A673 (cell line): ENCODE measurements around the gene GGCT. TPM values are rescaled to one million over a fixed set of nuclear protein-coding genes. Genes with fewer than 3 reads are reported as not detected.

Source experiments
- BruUV-seq: library from RNA; stranded (reverse); fragments of 400-500 nt; replicated peaks from 2 replicates; lab custom pipeline; 2021; lab: Mats Ljungman, UMichigan
- CTCF ChIA-PET: fragments of 300-600 bp; sonication (Branson Sonifier 250); formaldehyde crosslinking; loops from one replicate; lab custom pipeline; 2022; ENCODE audit warnings: antibody characterized with exemption; lab: Charles Lee
- POLR2A ChIA-PET: fragments of 300-600 bp; sonication (Branson Sonifier 250); formaldehyde crosslinking; loops from one replicate; lab custom pipeline; 2022; ENCODE audit warnings: antibody characterized with exemption; ENCODE audit not compliant: low non-redundant PET; lab: Charles Lee
- DNase-seq: peaks from one replicate; pipeline ENCODE4 v3.0.0-alpha.2; 2015; ENCODE audit warnings: low spot score
- H3K27ac ChIP-seq: fragments of 200-600 bp; sonication (generic); 2 replicates; pipeline ENCODE4 v1.5.1; 2016; ENCODE audit warnings: mixed run types, low read depth, mild to moderate bottlenecking, mixed read lengths, antibody characterized with exemption, low read length; ENCODE audit not compliant: poor library complexity, severe bottlenecking
- H3K27me3 ChIP-seq: fragments of 200-600 bp; sonication (generic); replicated peaks from 2 replicates; pipeline ENCODE4 v1.6.1; 2017; ENCODE audit warnings: mixed run types, low read depth, mild to moderate bottlenecking, mixed read lengths, antibody characterized with exemption, low read length; ENCODE audit not compliant: insufficient read depth, poor library complexity
- H3K36me3 ChIP-seq: fragments of 200-600 bp; sonication (generic); 2 replicates; pipeline ENCODE4 v1.6.1; 2016; ENCODE audit warnings: mixed run types, mild to moderate bottlenecking, mixed read lengths, antibody characterized with exemption, low read length; ENCODE audit not compliant: insufficient read depth, poor library complexity, severe bottlenecking
- H3K4me1 ChIP-seq: fragments of 200-600 bp; sonication (generic); 2 replicates; pipeline ENCODE4 v1.6.1; 2017; ENCODE audit warnings: mixed run types, mild to moderate bottlenecking, mixed read lengths, antibody characterized with exemption, low read length; ENCODE audit not compliant: insufficient read depth, poor library complexity, severe bottlenecking
- H3K4me3 ChIP-seq: fragments of 200-600 bp; sonication (generic); 2 replicates; pipeline ENCODE4 v1.5.1; 2016; ENCODE audit warnings: low read depth, mixed run types, mild to moderate bottlenecking, mixed read lengths, low read length; ENCODE audit not compliant: poor library complexity, severe bottlenecking
- H3K9me3 ChIP-seq: fragments of 200-600 bp; sonication (generic); 2 replicates; pipeline ENCODE4 v1.6.1; 2016; ENCODE audit warnings: mixed run types, low read depth, mild to moderate bottlenecking, mixed read lengths, antibody characterized with exemption, low read length; ENCODE audit not compliant: poor library complexity, severe bottlenecking
- EZH2 ChIP-seq: fragments of 200-600 bp; sonication (generic); IDR thresholded peaks from 2 replicates; pipeline ENCODE4 v1.6.1; 2017; ENCODE audit warnings: borderline replicate concordance, low read depth, mild to moderate bottlenecking, mixed read lengths, antibody characterized with exemption, low read length; ENCODE audit not compliant: poor library complexity, severe bottlenecking
- intact Hi-C: fragments of 100-400 bp; cut with micrococcal nuclease; formaldehyde crosslinking; loops from one replicate; pipeline ENCODE4 v1.10.0; 2022; ENCODE audit not compliant: unreplicated experiment
- total RNA-seq: library from RNA; stranded (reverse); gene quantifications from 2 replicates; pipeline ENCODE4 v1.2.3, GENCODE V29; 2021
- TF ChIP-seq, protein P1 (sequence below): fragments of 300-800, 200-600 bp; sonication (generic); conservative IDR thresholded peaks from 2 replicates; pipeline ENCODE4 v1.5.1; 2017; ENCODE audit warnings: low read depth, mild to moderate bottlenecking, antibody characterized with exemption, low read length, moderate library complexity, mixed read lengths

The GGCT gene
- total RNA-seq, 1 experiment from 2014 or later: 66.0 TPM

DNA sequence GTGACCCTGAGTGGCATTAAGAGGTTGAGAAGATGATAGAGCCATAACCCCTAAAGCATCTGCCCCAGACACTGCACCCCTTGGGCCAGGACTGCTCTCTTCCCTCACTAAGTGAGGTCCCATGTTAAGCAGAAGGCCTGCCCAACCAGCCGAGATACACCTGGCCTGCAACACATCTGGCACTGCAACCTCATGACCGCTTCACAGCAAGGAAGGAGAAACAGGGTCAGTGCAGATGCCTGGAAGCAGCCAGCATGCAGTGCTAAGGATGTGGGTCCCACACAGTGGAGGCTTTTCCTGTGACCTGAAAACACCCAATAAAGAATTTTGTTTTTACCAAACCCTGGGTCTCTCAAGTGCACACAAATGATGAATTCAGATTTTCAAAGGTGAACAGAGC lies 33.4 kb downstream of the GGCT start:
- no peaks in the 10 kb centered on the region for H3K9me3 ChIP-seq
- no TSS peak for BruUV-seq
- intact Hi-C loops: no loop called here
- no peak for DNase-seq
- no peaks in the 10 kb centered on the region for H3K36me3 ChIP-seq
- CTCF ChIA-PET: no interaction called here
- H3K27me3 ChIP-seq: no peaks in the 10 kb centered on the region
- no peak overlapping the region for H3K27ac ChIP-seq
- no peak overlapping the region for H3K4me3 ChIP-seq
- TF ChIP-seq, protein P1, sequence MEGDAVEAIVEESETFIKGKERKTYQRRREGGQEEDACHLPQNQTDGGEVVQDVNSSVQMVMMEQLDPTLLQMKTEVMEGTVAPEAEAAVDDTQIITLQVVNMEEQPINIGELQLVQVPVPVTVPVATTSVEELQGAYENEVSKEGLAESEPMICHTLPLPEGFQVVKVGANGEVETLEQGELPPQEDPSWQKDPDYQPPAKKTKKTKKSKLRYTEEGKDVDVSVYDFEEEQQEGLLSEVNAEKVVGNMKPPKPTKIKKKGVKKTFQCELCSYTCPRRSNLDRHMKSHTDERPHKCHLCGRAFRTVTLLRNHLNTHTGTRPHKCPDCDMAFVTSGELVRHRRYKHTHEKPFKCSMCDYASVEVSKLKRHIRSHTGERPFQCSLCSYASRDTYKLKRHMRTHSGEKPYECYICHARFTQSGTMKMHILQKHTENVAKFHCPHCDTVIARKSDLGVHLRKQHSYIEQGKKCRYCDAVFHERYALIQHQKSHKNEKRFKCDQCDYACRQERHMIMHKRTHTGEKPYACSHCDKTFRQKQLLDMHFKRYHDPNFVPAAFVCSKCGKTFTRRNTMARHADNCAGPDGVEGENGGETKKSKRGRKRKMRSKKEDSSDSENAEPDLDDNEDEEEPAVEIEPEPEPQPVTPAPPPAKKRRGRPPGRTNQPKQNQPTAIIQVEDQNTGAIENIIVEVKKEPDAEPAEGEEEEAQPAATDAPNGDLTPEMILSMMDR: no peak
- TF ChIP-seq EZH2: no peak
- POLR2A ChIA-PET: no interaction called here
- no peaks in the 10 kb centered on the region for H3K4me1 ChIP-seq

DNA sequence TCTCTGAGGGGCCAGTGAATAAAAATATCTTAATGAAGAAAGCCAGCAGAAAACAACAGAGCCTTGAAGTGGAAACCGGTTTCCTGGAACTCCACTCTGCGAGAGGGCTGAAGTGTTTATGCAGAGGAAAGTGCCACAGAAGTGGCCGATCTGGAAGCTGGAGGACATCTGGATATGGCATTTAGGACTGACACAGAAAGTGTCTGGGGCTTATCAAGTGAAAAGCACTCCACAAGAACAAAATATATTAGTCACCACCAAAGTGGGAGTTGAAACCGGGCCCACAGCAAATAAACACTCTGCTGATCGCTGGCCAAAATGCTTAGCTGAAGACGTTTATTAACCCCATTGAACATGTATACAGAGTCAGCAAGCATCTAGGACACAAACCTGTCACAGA lies 33.9 kb downstream of the GGCT start:
- ChIA-PET POLR2A (no interaction called here), CTCF (no interaction called here)
- no peak overlapping the region for H3K4me3 ChIP-seq
- no TSS peak for BruUV-seq
- no peaks in the 10 kb centered on the region for H3K27me3 ChIP-seq
- no peaks in the 10 kb centered on the region for H3K9me3 ChIP-seq
- no peak overlapping the region for H3K27ac ChIP-seq
- no peaks in the 10 kb centered on the region for H3K36me3 ChIP-seq
- intact Hi-C loops: no loop called here
- H3K4me1 ChIP-seq: no peaks in the 10 kb centered on the region
- DNase-seq: no peak
- no peak for TF ChIP-seq EZH2
- TF ChIP-seq, protein P1: no peak

DNA sequence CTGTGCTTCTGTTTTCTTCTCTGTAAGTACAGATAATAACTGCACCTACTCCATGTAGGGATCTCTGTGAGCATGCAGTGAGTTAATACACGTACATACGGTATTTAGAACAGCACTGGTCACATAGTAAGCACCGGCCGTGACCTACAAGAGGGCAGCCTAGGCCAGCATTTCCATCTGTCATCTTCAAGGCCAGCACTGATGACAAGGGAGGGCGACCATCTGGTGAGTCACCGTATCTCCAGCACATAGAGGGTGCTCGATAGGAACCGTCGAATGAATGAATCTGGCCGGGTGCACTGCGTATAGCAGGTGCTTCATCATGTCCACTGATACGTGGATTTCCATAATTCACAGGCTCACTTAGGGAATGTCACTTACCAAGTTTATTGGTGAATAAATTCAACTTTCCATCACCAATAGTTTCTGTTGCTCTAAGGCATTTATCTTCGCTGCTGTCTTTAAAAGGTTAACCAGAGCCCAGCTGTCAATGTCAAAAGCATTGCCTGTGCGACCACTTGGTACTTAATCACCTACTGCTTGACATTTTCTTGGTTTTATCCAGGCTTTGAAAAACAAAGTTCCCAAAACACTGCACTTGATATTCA lies 34.4 kb downstream of the GGCT start:
- POLR2A ChIA-PET: no interaction called here
- Histone ChIP-seq H3K27me3 (no peaks in the 10 kb centered on the region), H3K9me3 (no peaks in the 10 kb centered on the region), H3K36me3 (no peaks in the 10 kb centered on the region), H3K27ac (no peak overlapping the region), H3K4me1 (no peaks in the 10 kb centered on the region), H3K4me3 (no peak overlapping the region)
- intact Hi-C loops: no loop called here
- BruUV-seq: no TSS peak
- DNase-seq: no peak
- CTCF ChIA-PET: no interaction called here
- no peak for TF ChIP-seq EZH2
- TF ChIP-seq, protein P1: no peak
